IMR-90 (cell line): Measurements from ENCODE around the gene ZCCHC13. TPM values are rescaled to one million over a fixed set of nuclear protein-coding genes. Genes with fewer than 3 reads are reported as not detected.

Experiments
- ATAC-seq: fragments of 200-7000 bp; cut with Tn5 transposase; 2 replicates; pipeline ENCODE4 v1.9.1; 2020; ENCODE audit warnings: low read depth, mild to moderate bottlenecking, moderate library complexity
- BruUV-seq: library from RNA; stranded (reverse); fragments of 400-500 nt; replicated peaks from 2 replicates; lab custom pipeline; 2021; lab: Mats Ljungman, UMichigan
- CTCF ChIA-PET: fragments of 300-600 bp; formaldehyde crosslinking; extraction: SDS; loops from one replicate; lab custom pipeline; 2021; ENCODE audit warnings: antibody characterized with exemption; lab: Yijun Ruan, JAX
- POLR2A ChIA-PET: fragments of 300-600 bp; sonication (Branson Sonifier 250); formaldehyde crosslinking; loops from one replicate; lab custom pipeline; 2022; ENCODE audit warnings: antibody characterized with exemption; ENCODE audit not compliant: unreplicated experiment; lab: Charles Lee
- DNase-seq: peaks from one replicate; pipeline ENCODE4 v3.0.0; 2013
- H2AFZ ChIP-seq: replicated peaks from 2 replicates; pipeline ENCODE3; 2013; ENCODE audit warnings: low read length, mild to moderate bottlenecking; ENCODE audit not compliant: poor library complexity
- H2AK5ac ChIP-seq: 2 replicates; pipeline ENCODE4 v1.6.1; 2013; ENCODE audit warnings: low read depth, low read length, inconsistent platforms
- H2AK9ac ChIP-seq: replicated peaks from 2 replicates; pipeline ENCODE3; 2013; ENCODE audit warnings: mild to moderate bottlenecking, low read depth, low read length, moderate library complexity; ENCODE audit not compliant: poor library complexity
- H2BK120ac ChIP-seq: 2 replicates; pipeline ENCODE4 v1.6.1; 2013; ENCODE audit warnings: low read depth, low read length, inconsistent platforms
- H2BK15ac ChIP-seq: 3 replicates; pipeline ENCODE4 v1.6.1; 2013; ENCODE audit warnings: low read depth, low read length, inconsistent platforms
- H2BK20ac ChIP-seq: 2 replicates; pipeline ENCODE4 v1.6.1; 2013; ENCODE audit warnings: low read depth, mild to moderate bottlenecking, inconsistent platforms, low read length, moderate library complexity
- H2BK5ac ChIP-seq: 2 replicates; pipeline ENCODE4 v1.6.1; 2013; ENCODE audit warnings: mild to moderate bottlenecking, low read depth, low read length, inconsistent platforms; ENCODE audit not compliant: poor library complexity, severe bottlenecking
- H3K14ac ChIP-seq: replicated peaks from 2 replicates; pipeline ENCODE4 v1.6.1; 2013; ENCODE audit warnings: low read depth, low read length, inconsistent platforms
- H3K18ac ChIP-seq: 2 replicates; pipeline ENCODE4 v1.6.1; 2013; ENCODE audit warnings: low read depth, low read length, control low read depth
- H3K23ac ChIP-seq: 2 replicates; pipeline ENCODE4 v1.6.1; 2013; ENCODE audit warnings: low read depth, low read length, inconsistent platforms
- H3K27ac ChIP-seq: 2 replicates; pipeline ENCODE4 v1.5.1; 2013; ENCODE audit warnings: mild to moderate bottlenecking, control low read depth, low read length; ENCODE audit not compliant: insufficient read depth
- H3K27me3 ChIP-seq: 2 replicates; pipeline ENCODE4 v1.6.1; 2013; ENCODE audit warnings: low read length; ENCODE audit not compliant: control insufficient read depth, insufficient read depth
- H3K36me3 ChIP-seq: 2 replicates; pipeline ENCODE4 v1.6.1; 2013; ENCODE audit warnings: low read length, mixed read lengths; ENCODE audit not compliant: control insufficient read depth, insufficient read depth
- H3K4ac ChIP-seq: 2 replicates; pipeline ENCODE4 v1.6.1; 2013; ENCODE audit warnings: low read depth, low read length, inconsistent platforms
- H3K4me1 ChIP-seq: 2 replicates; pipeline ENCODE4 v1.6.1; 2013; ENCODE audit warnings: low read length, mixed read lengths; ENCODE audit not compliant: control insufficient read depth, insufficient read depth
- H3K4me2 ChIP-seq: 2 replicates; pipeline ENCODE4 v1.6.1; 2013; ENCODE audit warnings: low read depth, mild to moderate bottlenecking, control low read depth, low read length, moderate library complexity
- H3K4me3 ChIP-seq: 2 replicates; pipeline ENCODE4 v1.5.1; 2013; ENCODE audit warnings: low read depth, mild to moderate bottlenecking, control low read depth, low read length, moderate library complexity; ENCODE audit not compliant: insufficient read depth
- H3K56ac ChIP-seq: 2 replicates; pipeline ENCODE4 v1.6.1; 2013; ENCODE audit warnings: low read length, inconsistent platforms; ENCODE audit not compliant: insufficient read depth; ENCODE audit errors: extremely low read depth
- H3K79me1 ChIP-seq, 2 experiments: 2 replicates each; pipeline ENCODE4 v1.6.1; 2013; ENCODE audit warnings: low read length in 2 of 2, inconsistent platforms in 1 of 2, low read depth in 1 of 2
- H3K9ac ChIP-seq: 2 replicates; pipeline ENCODE4 v1.6.1; 2013; ENCODE audit warnings: low read depth, low read length, control low read depth
- H3K9me1 ChIP-seq: 2 replicates; pipeline ENCODE4 v1.6.1; 2013; ENCODE audit warnings: low read length, inconsistent platforms; ENCODE audit not compliant: insufficient read depth
- H3K9me3 ChIP-seq: 2 replicates; pipeline ENCODE4 v1.6.1; 2013; ENCODE audit warnings: low read length; ENCODE audit not compliant: control insufficient read depth, insufficient read depth
- H4K20me1 ChIP-seq: 2 replicates; pipeline ENCODE4 v1.6.1; 2013; ENCODE audit warnings: low read length, inconsistent platforms; ENCODE audit not compliant: insufficient read depth
- H4K5ac ChIP-seq: 2 replicates; pipeline ENCODE4 v1.6.1; 2013; ENCODE audit warnings: mild to moderate bottlenecking, low read depth, low read length, control low read depth
- H4K8ac ChIP-seq, 2 experiments: 2 replicates each; pipeline ENCODE4 v1.6.1; 2013; ENCODE audit warnings: low read depth in 2 of 2, low read length in 2 of 2, control low read depth in 1 of 2, inconsistent platforms in 1 of 2
- H4K91ac ChIP-seq: 2 replicates; pipeline ENCODE4 v1.6.1; 2013; ENCODE audit warnings: low read depth, low read length, inconsistent platforms; ENCODE audit not compliant: insufficient read depth
- BHLHE40 ChIP-seq: fragments of 150-350 bp; IDR thresholded peaks from 2 replicates; pipeline ENCODE4 v1.6.1; 2016; ENCODE audit warnings: mild to moderate bottlenecking, low read depth, low read length
- CEBPB ChIP-seq: IDR thresholded peaks from 2 replicates; pipeline ENCODE4 v1.6.1; 2012; ENCODE audit warnings: low read depth, low read length, improper control_type of control experiment
- CHD1 ChIP-seq: IDR thresholded peaks from 2 replicates; pipeline ENCODE4 v1.6.1; 2012; ENCODE audit warnings: low read depth, low read length, improper control_type of control experiment
- CTCF ChIP-seq: conservative IDR thresholded peaks from 2 replicates; pipeline ENCODE4 v1.5.1; 2012; ENCODE audit warnings: mild to moderate bottlenecking, low read depth, low read length, improper control_type of control experiment
- FOS ChIP-seq: fragments of 150-350 bp; IDR thresholded peaks from 2 replicates; pipeline ENCODE4 v1.6.1; 2016; ENCODE audit warnings: low read depth, low read length
- MAFK ChIP-seq: IDR thresholded peaks from 2 replicates; pipeline ENCODE4 v1.6.1; 2012; ENCODE audit warnings: low read depth, low read length, improper control_type of control experiment
- MAZ ChIP-seq: IDR thresholded peaks from 2 replicates; pipeline ENCODE4 v1.6.1; 2012; ENCODE audit warnings: low read depth, mild to moderate bottlenecking, low read length, improper control_type of control experiment, moderate library complexity, borderline replicate concordance
- MXI1 ChIP-seq: IDR thresholded peaks from 2 replicates; pipeline ENCODE4 v1.6.1; 2012; ENCODE audit warnings: low read depth, mild to moderate bottlenecking, low read length, moderate library complexity, borderline replicate concordance
- NFE2L2 ChIP-seq: fragments of 150-350 bp; IDR thresholded peaks from 2 replicates; pipeline ENCODE4 v1.6.1; 2016; ENCODE audit warnings: low read depth, mild to moderate bottlenecking, low read length
- POLR2A ChIP-seq: IDR thresholded peaks from 2 replicates; pipeline ENCODE4 v1.6.1; 2012; ENCODE audit warnings: mild to moderate bottlenecking, low read depth, low read length
- RAD21 ChIP-seq: IDR thresholded peaks from 2 replicates; pipeline ENCODE4 v1.6.1; 2012; ENCODE audit warnings: low read length, improper control_type of control experiment
- RCOR1 ChIP-seq: IDR thresholded peaks from 2 replicates; pipeline ENCODE4 v1.6.1; 2012; ENCODE audit warnings: mild to moderate bottlenecking, low read length, improper control_type of control experiment; ENCODE audit not compliant: insufficient replicate concordance
- RFX5 ChIP-seq: IDR thresholded peaks from 2 replicates; pipeline ENCODE4 v1.8.0; 2012; ENCODE audit warnings: low read depth, mild to moderate bottlenecking, low read length, moderate library complexity
- SMC3 ChIP-seq: fragments of 150-350 bp; IDR thresholded peaks from 2 replicates; pipeline ENCODE4 v1.6.1; 2016; ENCODE audit warnings: low read depth, mild to moderate bottlenecking, antibody characterized with exemption, low read length, moderate library complexity
- WGBS, 2 experiments: methylation state at CpG; one replicate each; pipeline versions ENCODE4 v1.1.5 to v1.1.7; 2013; ENCODE audit warnings: missing lambda C conversion rate in 2 of 2; ENCODE audit not compliant: insufficient read length in 1 of 2; ENCODE audit errors: extremely low coverage in 2 of 2; 5-methylcytosine and 5-hydroxymethylcytosine counted together
- dilution Hi-C: fragments of 300-500 bp; cut with HindIII; formaldehyde crosslinking; loops from one replicate; pipeline ENCODE4 v1.14.3; 2018; ENCODE audit warnings: low sequenced_read_pairs; ENCODE audit not compliant: unreplicated experiment
- in situ Hi-C: fragments of 300-500 bp; cut with MboI; formaldehyde crosslinking; loops from 3 replicates; pipeline ENCODE4 v1.14.3; 2019; ENCODE audit warnings: low sequenced_read_pairs, inconsistent platforms, mixed read lengths
- intact Hi-C: fragments of 100-400 bp; cut with micrococcal nuclease; formaldehyde crosslinking; loops from 2 replicates; pipeline ENCODE4 v1.10.0; 2022
- polyA plus RNA-seq, 3 experiments: library from polyadenylated mRNA; depleted of rRNA; stranded (reverse); fragments of >200 nt; gene quantifications; 2 replicates each; pipeline ENCODE4 v1.2.3, GENCODE V29; 2012; ENCODE audit warnings: low replicate concordance in 1 of 3
- total RNA-seq: library from RNA; depleted of rRNA; stranded (reverse); fragments of >200 nt; gene quantifications from 2 replicates; pipeline ENCODE4 v1.2.3, GENCODE V29; 2012
- TF ChIP-seq, protein P1 (sequence below): fragments of 150-350 bp; IDR thresholded peaks from 2 replicates; pipeline ENCODE4 v1.6.1; 2017; ENCODE audit warnings: mild to moderate bottlenecking, antibody characterized with exemption, low read length, low read depth
- TF ChIP-seq, protein P2 (sequence below): fragments of 150-350 bp; IDR thresholded peaks from 2 replicates; pipeline ENCODE4 v1.6.1; 2016; ENCODE audit warnings: low read depth, mild to moderate bottlenecking, low read length, moderate library complexity, borderline replicate concordance

The ZCCHC13 gene
- total and polyA plus RNA-seq, 2 of the 4 experiments (the other 2 are of a cell fraction), result not detected

- no peak overlapping the region for H2AK5ac ChIP-seq
These were observed 42.1 kb downstream of the ZCCHC13 start for GRCh38 chrX:74346088-74346487.

More at GRCh38 chrX:74346088-74346487, 42.1 kb downstream of the ZCCHC13 start:
- Histone ChIP-seq H3K14ac (no peak overlapping the region), H3K9ac (no peak overlapping the region), H3K23ac (no peak overlapping the region), H3K79me1 (no peaks in the 10 kb centered on the region), H3K9me3 (no peaks in the 10 kb centered on the region), H3K4me2 (no peak overlapping the region), H3K36me3 (no peaks in the 10 kb centered on the region), H3K27ac (no peak overlapping the region), H2BK120ac (no peak overlapping the region), H3K4me3 (no peak overlapping the region), H3K56ac (no peak overlapping the region), H2AK9ac (no peak overlapping the region), H4K8ac (no peak overlapping the region), H3K9me1 (no peaks in the 10 kb centered on the region), H2BK20ac (no peak overlapping the region), H4K5ac (no peak overlapping the region), H2BK5ac (no peak overlapping the region), H3K4ac (no peak overlapping the region), H2AFZ (no peak overlapping the region), H3K18ac (no peak overlapping the region), H3K4me1 (0 out of 2 replicates have a peak, but pooled peaks cover 2% of the 10 kb centered on the region), H2BK15ac (no peak overlapping the region), H3K27me3 (no peaks in the 10 kb centered on the region), H4K91ac (no peak overlapping the region), H4K20me1 (no peaks in the 10 kb centered on the region)
- no CpG with 5 or more reads among the region's 2 CpGs for WGBS, 2 experiments
- intact Hi-C loops, result loop anchor here (10.0 kb wide), 2 partner anchors 331 to 1261 kb away; no protein-coding TSS in a partner anchor
- no peak for DNase-seq
- TF ChIP-seq SMC3 (no peak), RCOR1 (no peak), BHLHE40 (no peak), FOS (no peak), MAFK (no peak), NFE2L2 (no peak), CEBPB (no peak), RFX5 (no peak), RAD21 (no peak), MAZ (no peak), MXI1 (no peak), CHD1 (no peak), POLR2A (no peak), CTCF (no peak)
- TF ChIP-seq, protein P1, sequence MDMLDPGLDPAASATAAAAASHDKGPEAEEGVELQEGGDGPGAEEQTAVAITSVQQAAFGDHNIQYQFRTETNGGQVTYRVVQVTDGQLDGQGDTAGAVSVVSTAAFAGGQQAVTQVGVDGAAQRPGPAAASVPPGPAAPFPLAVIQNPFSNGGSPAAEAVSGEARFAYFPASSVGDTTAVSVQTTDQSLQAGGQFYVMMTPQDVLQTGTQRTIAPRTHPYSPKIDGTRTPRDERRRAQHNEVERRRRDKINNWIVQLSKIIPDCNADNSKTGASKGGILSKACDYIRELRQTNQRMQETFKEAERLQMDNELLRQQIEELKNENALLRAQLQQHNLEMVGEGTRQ, result no peak
- TF ChIP-seq, protein P2, sequence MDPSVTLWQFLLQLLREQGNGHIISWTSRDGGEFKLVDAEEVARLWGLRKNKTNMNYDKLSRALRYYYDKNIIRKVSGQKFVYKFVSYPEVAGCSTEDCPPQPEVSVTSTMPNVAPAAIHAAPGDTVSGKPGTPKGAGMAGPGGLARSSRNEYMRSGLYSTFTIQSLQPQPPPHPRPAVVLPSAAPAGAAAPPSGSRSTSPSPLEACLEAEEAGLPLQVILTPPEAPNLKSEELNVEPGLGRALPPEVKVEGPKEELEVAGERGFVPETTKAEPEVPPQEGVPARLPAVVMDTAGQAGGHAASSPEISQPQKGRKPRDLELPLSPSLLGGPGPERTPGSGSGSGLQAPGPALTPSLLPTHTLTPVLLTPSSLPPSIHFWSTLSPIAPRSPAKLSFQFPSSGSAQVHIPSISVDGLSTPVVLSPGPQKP, result no peak
- dilution Hi-C loops, result no loop called here
- ATAC-seq, result no peak
- in situ Hi-C loops, result no loop called here
- ChIA-PET POLR2A (no interaction called here), CTCF (no interaction called here)
- no TSS peak for BruUV-seq
